NCI-H2171 (cell line): ENCODE data around the gene PSENEN.
"Not testable (repeated sequence)": the region's sequence is repeated elsewhere in the genome, so short reads cannot be mapped to it uniquely, and the experiment has no call there.

Experiments used
- DNase-seq: peaks from one replicate; lab custom pipeline; 2025; lab: John Stamatoyannopoulos, UW

PSENEN gene

GRCh38 chr19:35751839-35752745 lies 6.6 kb downstream of the PSENEN start:
- DNase-seq: no peak

DNA sequence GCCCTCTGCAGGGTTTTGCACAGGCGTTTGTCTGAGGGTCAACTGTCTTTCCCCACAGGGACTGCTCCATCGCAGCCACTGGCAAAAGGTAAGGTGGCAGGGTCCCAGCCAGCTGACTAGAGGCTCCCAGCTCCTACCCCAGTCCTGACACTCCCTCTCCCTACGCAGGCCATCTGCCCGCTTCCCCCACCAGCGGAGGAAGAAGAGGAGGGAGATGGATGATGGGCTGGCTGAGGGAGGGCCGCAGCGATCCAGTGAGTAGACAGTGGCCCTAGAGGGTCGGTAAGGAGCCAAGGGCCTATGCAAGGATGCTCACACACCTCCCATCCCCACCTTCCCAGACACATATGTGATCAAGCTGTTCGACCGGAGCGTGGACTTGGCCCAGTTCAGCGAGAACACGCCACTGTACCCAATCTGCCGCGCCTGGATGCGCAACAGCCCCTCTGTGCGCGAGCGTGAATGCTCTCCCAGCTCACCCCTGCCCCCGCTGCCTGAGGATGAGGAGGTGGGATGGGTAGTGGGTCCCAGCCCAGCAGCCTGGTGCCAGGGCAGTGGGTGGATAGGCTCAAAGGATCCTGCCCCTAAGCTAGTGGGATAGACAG lies 7.4 kb downstream of the PSENEN start:
- no peak for DNase-seq

DNA sequence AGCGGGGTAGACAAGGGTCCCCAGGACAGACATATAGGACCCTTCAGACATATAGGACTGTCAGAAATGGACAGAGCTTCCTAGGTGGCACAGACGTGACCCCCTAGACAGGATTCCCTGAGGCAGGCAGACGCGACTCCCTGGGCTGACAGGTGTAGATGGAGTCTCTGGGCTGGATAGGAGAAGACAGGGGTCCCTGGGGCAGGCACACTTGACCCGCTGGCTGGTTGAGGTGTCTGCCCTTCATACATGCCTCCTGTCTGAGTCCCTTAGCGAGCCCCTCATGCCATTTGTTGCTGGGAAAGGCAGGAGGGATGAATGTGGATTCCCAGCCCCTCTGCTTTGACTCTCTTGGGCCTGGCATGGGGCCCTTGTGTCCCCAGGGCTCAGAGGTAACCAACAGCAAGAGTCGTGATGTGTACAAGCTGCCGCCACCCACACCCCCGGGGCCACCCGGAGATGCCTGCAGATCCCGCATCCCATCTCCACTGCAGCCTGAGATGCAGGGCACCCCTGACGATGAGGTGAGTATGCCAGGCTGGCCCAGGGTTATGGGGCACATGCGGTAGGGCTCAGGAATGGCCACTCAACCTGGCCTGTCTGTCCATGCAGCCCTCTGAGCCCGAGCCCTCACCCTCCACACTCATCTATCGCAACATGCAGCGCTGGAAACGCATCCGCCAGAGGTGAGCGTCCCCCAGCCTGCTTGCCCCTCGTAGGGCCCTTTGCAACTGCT lies 8.4 kb downstream of the PSENEN start:
- no peak for DNase-seq

DNA sequence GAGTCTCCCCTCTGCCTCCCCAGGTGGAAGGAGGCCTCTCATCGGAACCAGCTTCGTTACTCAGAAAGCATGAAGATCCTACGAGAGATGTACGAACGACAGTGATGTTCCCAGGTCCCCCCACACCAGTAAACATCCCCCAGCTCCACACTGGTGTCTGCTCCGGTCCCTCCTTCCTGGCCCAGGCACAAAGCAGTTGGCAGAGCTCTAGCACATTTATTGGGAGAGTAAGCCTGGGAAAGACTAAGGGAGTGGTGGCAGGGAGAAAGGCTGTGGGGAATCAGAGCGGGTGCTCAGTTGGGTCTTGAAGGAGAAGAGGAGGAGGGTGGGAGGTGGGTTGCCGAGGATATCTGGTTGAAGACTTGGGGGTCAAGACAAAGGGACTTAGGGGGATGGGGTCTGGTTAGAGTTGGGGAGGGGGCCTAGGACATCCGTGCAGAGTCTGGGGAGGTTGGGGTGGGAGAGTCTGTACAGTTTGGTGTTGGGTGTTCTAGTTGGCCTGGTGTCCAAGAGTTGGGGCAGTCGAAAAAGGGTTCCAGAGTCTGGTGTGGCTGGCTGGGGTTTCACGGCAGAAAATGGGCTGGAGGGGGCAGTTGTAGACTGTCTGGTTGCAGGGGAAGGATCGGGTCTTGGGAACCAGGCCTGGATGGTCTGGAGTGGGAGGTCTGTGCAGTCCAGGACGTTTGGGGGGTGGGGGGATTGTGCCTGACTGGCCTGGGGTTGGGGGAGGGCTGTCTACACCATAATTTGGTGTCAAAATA lies 9.1 kb downstream of the PSENEN start:
- DNase-seq: no peak

DNA sequence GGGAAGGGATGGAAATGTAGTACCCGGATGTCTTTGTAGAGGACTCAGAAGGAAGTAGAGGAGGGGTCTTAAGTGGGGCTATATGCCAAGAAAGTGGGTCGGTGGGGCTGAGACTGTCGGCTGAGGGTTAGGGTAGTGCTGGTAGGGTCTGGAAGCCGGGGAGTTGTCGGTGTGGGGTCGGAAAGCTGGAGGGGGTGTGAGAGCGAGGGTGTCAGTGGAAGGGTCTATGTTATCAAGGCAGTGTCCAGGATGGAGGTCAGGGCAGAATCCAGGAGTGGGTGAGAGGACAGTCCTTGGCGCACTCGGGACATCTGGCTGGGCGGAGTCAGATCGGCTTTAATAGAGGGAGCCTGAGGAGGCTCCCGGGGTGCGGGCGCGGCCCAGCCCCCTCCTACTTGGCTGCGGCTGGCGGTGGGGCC lies 9.7 kb downstream of the PSENEN start:
- DNase-seq: no peak

DNA sequence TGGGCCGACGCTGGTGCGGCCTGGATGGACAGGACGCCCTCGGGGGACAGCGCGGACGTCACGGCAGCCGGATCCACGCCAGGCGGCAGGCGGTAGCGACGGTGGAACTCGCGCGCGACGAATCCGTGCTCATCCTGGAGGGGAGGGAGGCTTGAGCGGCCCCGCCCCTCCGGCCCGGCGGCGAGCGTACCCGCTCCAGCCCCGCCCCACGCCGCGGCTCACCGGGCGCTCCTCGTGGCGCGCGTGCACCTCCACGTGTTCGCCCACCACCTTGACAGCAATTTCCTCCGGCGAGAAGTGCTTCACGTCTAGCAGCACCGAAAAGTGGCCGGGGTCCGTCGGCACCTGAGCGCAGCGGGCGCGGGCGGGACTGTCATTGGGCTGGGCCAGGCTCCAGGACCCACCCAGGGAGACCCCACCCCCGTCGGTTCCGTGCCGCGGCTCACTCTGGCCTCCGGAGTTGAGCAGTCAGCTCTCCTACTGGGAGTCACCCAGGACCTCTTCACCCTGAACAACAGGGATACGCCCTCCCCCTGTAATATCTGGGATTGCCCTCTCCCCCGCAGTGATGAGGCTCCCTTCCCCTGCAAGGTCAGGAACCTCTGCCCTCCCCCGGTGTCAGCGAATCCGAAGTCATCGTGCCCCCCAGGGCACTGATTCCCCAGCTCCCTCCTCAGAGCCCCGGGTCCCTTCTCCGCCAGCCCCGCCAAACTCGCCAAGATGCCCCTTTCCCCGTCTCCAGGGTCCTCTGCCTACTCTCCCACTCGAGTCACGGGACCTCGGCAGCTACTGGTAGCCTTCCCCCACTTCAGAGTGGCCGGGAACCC lies 10.3 kb downstream of the PSENEN start:
- peak; percentile 8 for DNase-seq

GRCh38 chr19:35756377-35757230 lies 11.2 kb downstream of the PSENEN start, which contains the start of gene HSPB6:
Gene HSPB6 (minus strand): TSS chr19:35757029. CDS start chr19:35757008, 21 bp downstream.
- DNase-seq: no peak

GRCh38 chr19:35757231-35757748 lies 11.8 kb downstream of the PSENEN start:
- DNase-seq: no peak

DNA sequence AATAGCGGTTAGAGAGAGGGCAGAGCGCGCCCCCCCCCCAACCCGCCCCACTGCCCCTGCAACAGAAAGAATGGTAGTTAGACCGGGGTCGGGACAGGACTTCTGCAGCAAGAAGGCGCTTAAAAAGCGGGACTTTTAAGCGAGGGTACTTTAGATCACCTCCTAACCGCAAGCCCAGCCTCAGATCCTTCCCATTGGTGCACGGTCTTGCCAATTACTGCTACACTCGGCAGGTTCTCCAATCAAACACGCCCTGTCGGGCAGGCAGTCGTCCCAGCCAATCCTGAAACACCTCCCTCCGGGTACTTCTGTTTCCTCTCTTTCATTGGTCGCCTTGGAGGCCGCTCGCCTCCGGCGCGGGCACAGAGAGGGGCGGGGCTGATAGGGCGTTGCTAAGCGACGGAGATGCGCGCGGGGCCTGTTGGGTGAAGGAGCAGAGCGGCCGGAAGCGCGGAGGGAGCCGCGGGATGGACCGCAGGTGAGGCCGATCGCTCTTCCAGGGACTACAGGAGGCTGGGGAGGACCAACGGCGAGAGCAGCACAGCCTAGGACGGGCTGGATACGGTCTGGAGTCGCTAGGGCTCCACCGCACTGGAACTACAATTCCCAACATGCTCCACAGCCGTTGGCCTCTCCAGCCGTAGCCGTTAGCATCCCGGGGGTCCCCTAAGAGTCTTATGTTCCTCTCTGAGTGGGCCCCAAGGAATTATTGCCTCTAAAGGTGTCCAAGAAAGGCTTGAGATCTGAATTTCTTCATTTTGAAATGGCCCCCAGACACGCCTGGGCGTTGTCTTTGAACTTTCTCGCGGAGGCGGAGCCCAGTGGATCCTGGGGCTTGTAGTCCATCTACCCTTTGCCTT lies 12.5 kb downstream of the PSENEN start, which contains the start of gene PROSER3:
TSS of gene PROSER3 (plus strand) at position 428 of the 860 bp plus-strand sequence. CDS start at position 468, 40 bp downstream.
- DNase-seq: peak; percentile 98

DNA sequence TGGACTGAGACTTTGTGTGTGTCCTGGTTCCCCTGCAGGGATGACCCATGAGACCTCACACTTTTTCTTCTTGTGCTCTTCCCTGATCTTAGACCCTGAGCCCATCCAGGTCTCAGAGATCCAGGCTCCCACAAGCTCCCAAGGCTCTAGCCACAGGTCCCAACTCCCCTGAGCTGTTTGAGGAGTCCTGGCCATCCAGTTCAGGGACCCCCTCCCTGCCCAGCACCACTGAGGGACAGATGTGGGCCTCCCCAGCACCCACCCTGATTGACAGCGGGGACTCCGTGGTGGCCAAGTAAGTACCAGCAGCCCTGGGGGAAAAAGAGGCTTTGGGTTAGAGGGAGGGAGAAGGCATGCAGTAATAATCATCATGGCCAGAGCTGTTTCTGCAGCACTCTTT lies 14.2 kb downstream of the PSENEN start:
- DNase-seq: no peak

DNA sequence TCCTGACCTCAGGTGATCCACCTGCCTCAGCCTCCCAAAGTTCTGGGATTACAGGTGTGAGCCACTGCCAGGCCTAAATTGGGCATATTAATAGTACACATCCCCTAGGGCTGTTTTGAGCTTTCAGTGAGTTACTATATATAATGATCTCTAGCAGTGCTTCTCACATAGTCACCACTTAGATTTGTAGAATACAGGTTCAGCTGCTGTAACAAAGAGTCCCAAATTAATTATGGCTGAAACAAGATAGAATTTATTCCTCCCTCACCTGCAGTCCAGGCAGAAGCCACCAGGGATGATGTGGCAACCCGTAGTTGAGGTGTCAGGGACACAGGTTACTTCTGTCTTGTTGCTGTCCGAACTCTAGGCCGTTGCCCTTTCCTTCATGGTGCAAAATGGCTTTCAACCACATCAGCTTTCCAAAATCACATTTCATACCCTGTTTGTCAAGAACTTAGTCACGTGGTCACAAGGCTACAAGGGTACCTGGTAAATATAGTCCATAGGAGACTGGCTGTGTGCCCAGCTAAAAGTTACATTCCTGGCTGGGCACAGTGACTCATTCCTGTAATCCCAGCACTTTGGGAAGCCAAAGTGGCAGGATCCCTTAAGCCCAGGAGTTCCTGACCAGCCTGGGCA lies 15.4 kb downstream of the PSENEN start:
- DNase-seq: no peak

DNA sequence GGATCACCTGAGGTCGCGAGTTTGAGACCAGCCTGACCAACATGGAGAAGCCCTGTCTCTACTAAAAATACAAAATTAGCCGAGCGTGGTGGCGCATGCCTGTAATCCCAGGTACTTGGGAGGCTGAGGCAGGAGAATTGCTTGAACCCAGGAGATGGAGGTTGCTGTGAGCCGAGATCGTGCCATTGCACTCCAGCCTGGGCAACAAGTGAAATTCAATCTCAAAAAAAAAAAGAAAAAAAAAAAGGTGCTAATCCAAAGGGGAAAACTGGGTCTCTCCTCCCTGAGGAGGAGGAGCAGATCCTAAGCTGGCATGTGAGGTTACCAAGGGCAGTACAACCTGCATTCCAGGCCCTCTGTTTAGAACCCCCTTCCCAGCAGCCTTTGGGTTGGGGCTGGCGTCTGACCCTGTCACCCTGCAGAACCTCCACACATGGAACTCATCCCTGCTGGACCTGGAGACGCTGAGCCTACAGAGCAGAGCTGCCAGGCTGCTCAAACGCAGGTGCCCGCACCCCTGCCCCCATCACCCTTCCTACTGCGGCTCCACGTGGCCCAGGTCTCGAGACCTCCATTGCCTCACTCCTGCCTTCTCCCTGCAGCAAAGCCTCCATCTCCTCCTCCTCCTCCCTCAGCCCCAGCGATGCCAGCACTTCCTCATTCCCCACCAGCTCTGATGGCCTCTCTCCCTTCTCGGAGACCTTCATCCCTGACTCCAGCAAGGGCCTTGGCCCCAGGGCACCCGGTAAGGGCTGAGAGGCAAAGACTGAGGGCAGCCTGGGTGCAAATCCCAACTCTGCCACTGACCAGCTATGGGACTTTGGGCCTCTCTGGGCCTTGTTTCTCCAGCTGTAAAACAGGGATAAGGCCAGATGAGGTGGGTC lies 19.2 kb downstream of the PSENEN start:
- DNase-seq: no peak

DNA sequence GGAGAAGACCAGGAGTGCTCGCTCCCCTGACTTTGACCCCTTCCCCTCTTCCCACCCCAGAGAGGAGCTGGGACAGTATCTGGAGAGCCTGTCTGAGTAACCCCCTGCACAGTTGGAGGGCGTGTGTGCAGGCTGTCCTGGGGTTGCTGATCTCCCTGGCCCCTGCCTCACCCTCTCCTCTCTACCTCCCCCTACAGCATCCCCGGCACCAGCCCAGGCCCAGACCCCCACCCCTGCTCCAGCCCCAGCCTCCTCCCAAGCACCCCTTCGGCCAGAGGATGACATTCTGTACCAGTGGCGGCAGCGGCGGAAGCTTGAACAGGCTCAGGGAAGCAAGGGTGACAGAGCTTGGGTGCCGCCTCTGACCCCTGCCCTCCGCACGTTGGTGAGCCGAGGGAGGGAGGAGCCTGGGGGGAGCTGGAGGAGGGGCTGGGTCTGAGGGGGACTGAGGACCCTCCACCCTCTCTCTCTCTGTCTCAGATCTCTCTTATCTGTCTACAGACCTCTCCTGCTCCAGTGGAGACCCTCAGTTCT lies 21.2 kb downstream of the PSENEN start:
- DNase-seq: no peak

- no peak for DNase-seq
Measured at GRCh38 chr19:35767288-35768081, 22.0 kb downstream of the PSENEN start.

GRCh38 chr19:35768082-35768421 lies 22.6 kb downstream of the PSENEN start:
- no peak for DNase-seq

- not testable (repeated sequence) for DNase-seq
Measured at GRCh38 chr19:35772362-35772761, 26.9 kb downstream of the PSENEN start.
